Measurements from ENCODE around the gene ATP9B.

- TF ChIP-seq CTCF (IDR thresholded peaks at IDR 0.05) (no peak), POLR2A (IDR thresholded peaks at IDR 0.05) (no peak)
Measured at GRCh38 chr18:79399275-79400081, 330.3 kb downstream of the ATP9B start.
